Bronchial epithelial cell (primary cell): ENCODE data around the gene AMOTL1. TPM values are rescaled to one million over a fixed set of nuclear protein-coding genes. Genes with fewer than 3 reads are reported as not detected.
A peak's percentile ranks its signal among the peaks of the same experiment; 100 is the strongest.
"Not testable (repeated sequence)": the region's sequence is repeated elsewhere in the genome, so short reads cannot be mapped to it uniquely, and the experiment has no call there.

ENCODE experiments used
- DNase-seq: peaks from one replicate; pipeline ENCODE4 v3.0.0-alpha.2; 2010; ENCODE audit warnings: low read depth
- FAIRE-seq: peaks from 2 replicates; lab custom pipeline; 2011; peaks lifted over from hg19 to GRCh38; lab: Jason Lieb, UNC
- H3K27me3 ChIP-seq: 2 replicates; pipeline ENCODE4 v1.5.1; 2011; ENCODE audit warnings: low read length; ENCODE audit not compliant: control insufficient read depth, insufficient read depth
- H3K36me3 ChIP-seq: 2 replicates; pipeline ENCODE4 v1.5.1; 2011; ENCODE audit warnings: low read length; ENCODE audit not compliant: control insufficient read depth, insufficient read depth
- H3K4me3 ChIP-seq: 2 replicates; pipeline ENCODE4 v1.5.1; 2011; ENCODE audit warnings: mild to moderate bottlenecking, low read depth, low read length, control low read depth
- CTCF ChIP-seq: IDR thresholded peaks from 2 replicates; pipeline ENCODE4 v1.5.1; 2011; ENCODE audit warnings: mild to moderate bottlenecking, moderate library complexity, low read length, control low read depth, inconsistent platforms; ENCODE audit not compliant: insufficient read depth, severe bottlenecking
- total RNA-seq: library from RNA; depleted of rRNA; stranded (reverse); fragments of >200 nt; gene quantifications from 2 replicates; pipeline ENCODE4 v1.2.1, GENCODE V29; 2014

Gene AMOTL1
- total RNA-seq, 1 donor from 2014 or later = 64.8 TPM

- Histone ChIP-seq H3K36me3 (peaks cover 35% of the 10 kb centered on the region), H3K4me3 (no peak overlapping the region), H3K27me3 (no peaks in the 10 kb centered on the region)
- DNase-seq = peak; percentile 98
- no peak for TF ChIP-seq CTCF
- FAIRE-seq = peak; percentile 87
These were observed 83.9 kb downstream of the AMOTL1 start for GRCh38 chr11:94851864-94852636.

GRCh38 chr11:94853288-94853687, 85.1 kb downstream of the AMOTL1 start:
- not testable (repeated sequence) for H3K4me3 ChIP-seq, FAIRE-seq, H3K27me3 ChIP-seq, DNase-seq
- peaks cover 34% of the 10 kb centered on the region for H3K36me3 ChIP-seq

- DNase-seq (no peak), FAIRE-seq (no peak)
- TF ChIP-seq CTCF = no peak
- Histone ChIP-seq H3K36me3 (peaks cover 33% of the 10 kb centered on the region), H3K27me3 (no peaks in the 10 kb centered on the region), H3K4me3 (no peak overlapping the region)
These were observed 85.7 kb downstream of the AMOTL1 start for GRCh38 chr11:94853836-94854235.

- TF ChIP-seq CTCF = no peak
- no peak for FAIRE-seq
- no peak for DNase-seq
- H3K27me3 ChIP-seq = no peaks in the 10 kb centered on the region
- H3K36me3 ChIP-seq = peaks cover 36% of the 10 kb centered on the region
- no peak overlapping the region for H3K4me3 ChIP-seq
These were observed 86.8 kb downstream of the AMOTL1 start for GRCh38 chr11:94854770-94855633.

GRCh38 chr11:94855666-94856065, 87.5 kb downstream of the AMOTL1 start:
- peaks cover 33% of the 10 kb centered on the region for H3K36me3 ChIP-seq
- no peak for FAIRE-seq
- TF ChIP-seq CTCF = no peak

GRCh38 chr11:94856443-94856842, 88.3 kb downstream of the AMOTL1 start:
- no peak for FAIRE-seq
- no peak for TF ChIP-seq CTCF
- no peak for DNase-seq
- no peaks in the 10 kb centered on the region for H3K27me3 ChIP-seq
- peaks cover 37% of the 10 kb centered on the region for H3K36me3 ChIP-seq
- H3K4me3 ChIP-seq = no peak overlapping the region

More at GRCh38 chr11:94855666-94856065, 87.5 kb downstream of the AMOTL1 start:
- Histone ChIP-seq H3K4me3 (no peak overlapping the region), H3K27me3 (no peaks in the 10 kb centered on the region)
- no peak for DNase-seq
